Right lobe of liver (tissue), 4 donors: ENCODE measurements around the gene PDE6B.

Experiments
- POLR2A ChIP-seq: fragments of 450-650 bp; IDR thresholded peaks from one replicate; pipeline ENCODE4 v1.6.1; 2017; ENCODE audit warnings: antibody characterized with exemption, mild to moderate bottlenecking
- TF ChIP-seq, protein P1 (sequence below), 4 donors: fragments of 200-600 bp in 3 of 4; fragments of 450-650 bp in 1 of 4; IDR thresholded peaks; one replicate each; pipeline versions ENCODE4 v1.5.1 to v1.8.0; 2016 to 2022; ENCODE audit warnings: antibody characterized with exemption in 4 of 4, mild to moderate bottlenecking in 2 of 4
- donor health status: DM: no; HTN: no; CAD: no.
- donor health status: DM: no; HTN: no; CAD: no.
- donor health status: DM: no; HTN: yes; CAD: no.

GRCh38 chr4:620851-621261 is 4.5 kb upstream of the PDE6B start:
- TF ChIP-seq, protein P1, sequence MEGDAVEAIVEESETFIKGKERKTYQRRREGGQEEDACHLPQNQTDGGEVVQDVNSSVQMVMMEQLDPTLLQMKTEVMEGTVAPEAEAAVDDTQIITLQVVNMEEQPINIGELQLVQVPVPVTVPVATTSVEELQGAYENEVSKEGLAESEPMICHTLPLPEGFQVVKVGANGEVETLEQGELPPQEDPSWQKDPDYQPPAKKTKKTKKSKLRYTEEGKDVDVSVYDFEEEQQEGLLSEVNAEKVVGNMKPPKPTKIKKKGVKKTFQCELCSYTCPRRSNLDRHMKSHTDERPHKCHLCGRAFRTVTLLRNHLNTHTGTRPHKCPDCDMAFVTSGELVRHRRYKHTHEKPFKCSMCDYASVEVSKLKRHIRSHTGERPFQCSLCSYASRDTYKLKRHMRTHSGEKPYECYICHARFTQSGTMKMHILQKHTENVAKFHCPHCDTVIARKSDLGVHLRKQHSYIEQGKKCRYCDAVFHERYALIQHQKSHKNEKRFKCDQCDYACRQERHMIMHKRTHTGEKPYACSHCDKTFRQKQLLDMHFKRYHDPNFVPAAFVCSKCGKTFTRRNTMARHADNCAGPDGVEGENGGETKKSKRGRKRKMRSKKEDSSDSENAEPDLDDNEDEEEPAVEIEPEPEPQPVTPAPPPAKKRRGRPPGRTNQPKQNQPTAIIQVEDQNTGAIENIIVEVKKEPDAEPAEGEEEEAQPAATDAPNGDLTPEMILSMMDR (IDR thresholded peaks at IDR 0.05), result no peak
- TF ChIP-seq POLR2A, result no peak
